ENCODE data around the gene ATP5F1A.
"Not testable (repeated sequence)": the region's sequence is repeated elsewhere in the genome, so short reads cannot be mapped to it uniquely, and the experiment has no call there.

The ATP5F1A gene

GRCh38 chr18:46097801-46098615 is at the start of gene ATP5F1A:
Gene ATP5F1A, minus strand, starts transcription at chr18:46098296. Its CDS starts 65 bp downstream, at chr18:46098231.
- peak; percentile 85 for DNase-seq

- DNase-seq, result no peak
These were observed 43.1 kb upstream of the ATP5F1A start for GRCh38 chr18:46141199-46141598.

- DNase-seq, result no peak
These were observed 42.1 kb upstream of the ATP5F1A start for GRCh38 chr18:46140173-46140572.

GRCh38 chr18:46134920-46135675 is 37.0 kb upstream of the ATP5F1A start:
- DNase-seq, result no peak

GRCh38 chr18:46133534-46133933 is 35.4 kb upstream of the ATP5F1A start:
- no peak for DNase-seq

GRCh38 chr18:46130549-46130948 is 32.5 kb upstream of the ATP5F1A start:
- DNase-seq, result not testable (repeated sequence)

GRCh38 chr18:46130061-46130460 is 32.0 kb upstream of the ATP5F1A start:
- no peak for DNase-seq

GRCh38 chr18:46126625-46127024 is 28.5 kb upstream of the ATP5F1A start:
- not testable (repeated sequence) for DNase-seq

- DNase-seq, result no peak
These were observed 15.7 kb upstream of the ATP5F1A start for GRCh38 chr18:46113751-46114150.

- DNase-seq, result no peak
These were observed 12.3 kb upstream of the ATP5F1A start for GRCh38 chr18:46110406-46110805.

- no peak for DNase-seq
These were observed 11.3 kb upstream of the ATP5F1A start for GRCh38 chr18:46109386-46109785.

- DNase-seq, result peak; percentile 81
These were observed 6.2 kb upstream of the ATP5F1A start, which contains the start of gene HAUS1 for GRCh38 chr18:46104128-46104911. Gene HAUS1, plus strand, starts transcription at chr18:46104385. Its CDS starts 27 bp downstream, at chr18:46104412.

GRCh38 chr18:46099463-46099862 is 1.4 kb upstream of the ATP5F1A start:
- no peak for DNase-seq

GRCh38 chr18:46098616-46098933 is 479 bp upstream of the ATP5F1A start:
- no peak for DNase-seq

- DNase-seq, result no peak
These were observed 680 bp downstream of the ATP5F1A start for GRCh38 chr18:46097431-46097800.

- no peak for DNase-seq
These were observed 1.3 kb downstream of the ATP5F1A start for GRCh38 chr18:46096651-46097300.

GRCh38 chr18:46095532-46095931 is 2.6 kb downstream of the ATP5F1A start:
- DNase-seq, result no peak

GRCh38 chr18:46088501-46088900 is 9.6 kb downstream of the ATP5F1A start:
- DNase-seq, result not testable (repeated sequence)

- DNase-seq, result no peak
These were observed 13.7 kb downstream of the ATP5F1A start for GRCh38 chr18:46084431-46084830.

GRCh38 chr18:46080156-46080555 is 17.9 kb downstream of the ATP5F1A start:
- DNase-seq, result no peak

- DNase-seq, result no peak
These were observed 18.8 kb downstream of the ATP5F1A start for GRCh38 chr18:46079336-46079735.

GRCh38 chr18:46073474-46074331 is 24.4 kb downstream of the ATP5F1A start:
- DNase-seq, result peak; percentile 54
